GM12873 (cell line): ENCODE results near the gene MECR.
A peak's percentile ranks its signal among the peaks of the same experiment; 100 is the strongest.

ENCODE experiments used
- CTCF ChIP-seq: IDR thresholded peaks from 2 replicates; pipeline ENCODE4 v1.5.1; 2012; ENCODE audit warnings: low read depth, mild to moderate bottlenecking, moderate library complexity, low read length, control low read depth; ENCODE audit not compliant: insufficient read depth; ENCODE audit errors: missing control alignments

Gene MECR

GRCh38 chr1:29202584-29203340, 28.0 kb downstream of the MECR start:
- peak; percentile 95 for TF ChIP-seq CTCF

GRCh38 chr1:29202053-29202452, 28.7 kb downstream of the MECR start:
- no peak for TF ChIP-seq CTCF

- no peak for TF ChIP-seq CTCF
Measured at GRCh38 chr1:29201595-29202051, 29.1 kb downstream of the MECR start.

- TF ChIP-seq CTCF, result no peak
Measured at GRCh38 chr1:29200906-29201594, 29.7 kb downstream of the MECR start.

- TF ChIP-seq CTCF, result no peak
Measured at GRCh38 chr1:29197993-29198392, 32.7 kb downstream of the MECR start.

GRCh38 chr1:29197590-29197924, 33.2 kb downstream of the MECR start:
- TF ChIP-seq CTCF, result peak; percentile 62

- TF ChIP-seq CTCF, result no peak
Measured at GRCh38 chr1:29196863-29197589, 33.7 kb downstream of the MECR start.
